ENCODE measurements around the gene SVEP1.
"Not testable (repeated sequence)": the region's sequence is repeated elsewhere in the genome, so short reads cannot be mapped to it uniquely, and the experiment has no call there.

Gene SVEP1

DNA sequence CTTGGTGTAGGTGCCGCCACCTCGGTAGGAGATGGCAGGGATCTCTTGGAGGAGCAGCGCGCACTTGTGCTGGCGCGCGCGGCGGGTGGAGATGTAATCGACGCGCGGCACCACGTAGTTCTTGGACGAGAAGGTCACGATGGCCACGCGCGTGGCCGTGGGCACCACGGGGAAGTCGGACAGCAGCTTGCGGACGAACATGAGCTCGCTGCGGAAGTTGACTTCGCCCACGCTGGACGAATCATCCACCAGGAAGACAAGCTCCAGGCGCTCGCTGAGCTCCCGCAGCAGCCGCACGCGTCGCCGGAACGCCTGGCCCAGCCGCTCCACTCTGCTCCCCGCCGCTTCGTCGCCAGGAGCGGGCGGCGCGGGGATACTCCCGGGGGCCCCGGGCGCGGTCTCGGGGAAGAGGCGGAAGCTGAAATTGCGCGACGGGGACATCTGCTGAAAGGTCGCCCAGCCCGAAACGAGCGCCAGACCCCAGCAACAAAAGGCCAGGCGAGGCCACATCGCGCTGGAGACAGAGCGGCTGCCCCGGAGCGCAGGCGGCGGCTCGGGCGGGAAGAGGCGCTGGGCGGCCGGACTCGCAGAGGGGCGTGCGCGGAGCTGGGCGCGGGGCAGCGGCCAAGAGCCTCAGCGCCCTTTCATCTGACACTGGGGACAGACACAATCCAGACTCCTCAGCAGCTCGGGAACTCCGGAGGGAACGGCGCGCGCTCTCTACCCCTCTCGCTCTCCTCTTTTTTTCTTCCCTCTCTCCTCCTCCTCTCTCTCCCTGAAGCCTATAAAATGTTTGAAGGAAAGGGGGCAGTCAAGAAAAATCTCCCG is at the start of gene SVEP1:
Gene SVEP1, minus strand, starts transcription at position 708 of the 828 bp plus-strand sequence. Its CDS starts 198 bp downstream, at position 510.
- peak; percentile 8 for DNase-seq

DNA sequence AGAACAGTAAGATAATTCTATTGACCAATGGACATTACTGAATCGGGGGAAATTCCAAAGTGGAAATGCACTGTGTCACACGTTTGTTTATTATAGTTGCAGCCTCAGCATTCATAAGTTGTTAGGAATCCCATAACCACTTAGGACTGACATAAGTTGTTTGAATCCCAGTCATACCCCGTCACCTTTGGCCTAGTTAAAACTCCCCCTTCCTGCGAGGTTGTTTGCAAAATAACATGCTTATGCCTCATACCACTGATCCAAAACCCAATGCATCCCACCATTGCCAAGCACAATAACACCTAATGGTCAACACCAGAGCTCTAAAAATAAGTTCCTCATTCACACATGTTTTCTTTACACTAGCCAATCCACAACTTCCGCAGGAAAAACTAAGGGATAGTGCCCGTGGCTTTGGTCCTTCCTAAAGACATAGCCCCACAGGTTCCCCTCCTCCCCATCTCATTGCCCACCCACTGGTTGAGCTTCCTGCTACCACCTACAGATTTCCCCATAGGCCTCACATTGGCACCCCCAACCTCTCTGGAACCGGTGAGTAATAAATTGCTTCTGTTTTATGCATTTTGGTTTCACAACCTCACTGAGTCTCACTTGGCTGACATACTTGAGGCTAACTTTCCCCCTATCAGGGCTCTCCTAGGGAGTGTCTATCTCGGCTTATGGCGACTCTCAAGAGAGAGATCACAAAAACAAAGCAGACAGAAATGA is 46.7 kb upstream of the SVEP1 start:
- peak; percentile 41 for DNase-seq

DNA sequence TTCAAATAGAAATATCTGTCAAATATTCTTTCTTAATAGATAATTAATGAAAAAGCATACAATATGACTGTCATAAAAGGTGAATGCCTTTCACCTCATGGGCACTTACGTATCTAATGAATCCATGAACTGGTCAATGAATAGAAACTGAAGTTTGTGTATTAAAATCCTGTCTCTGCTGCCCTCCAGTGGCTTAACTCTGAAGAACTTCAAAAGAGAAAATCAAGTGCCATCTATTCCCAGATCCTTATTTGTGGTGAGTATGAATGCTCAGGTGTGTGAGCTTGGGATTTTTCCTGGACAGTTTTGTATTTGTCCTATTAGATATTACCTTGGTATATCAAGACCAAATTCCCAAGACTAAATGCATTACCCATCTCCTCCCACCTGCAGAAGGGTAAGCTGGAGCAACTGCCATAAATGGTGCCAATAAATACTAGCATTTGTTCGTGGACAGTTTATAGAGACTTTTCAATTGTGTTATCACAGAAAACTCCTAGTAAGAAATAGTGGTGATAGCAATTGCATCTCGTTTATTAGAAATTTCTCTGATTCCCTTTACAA is 44.0 kb upstream of the SVEP1 start:
- peak; percentile 16 for DNase-seq

DNA sequence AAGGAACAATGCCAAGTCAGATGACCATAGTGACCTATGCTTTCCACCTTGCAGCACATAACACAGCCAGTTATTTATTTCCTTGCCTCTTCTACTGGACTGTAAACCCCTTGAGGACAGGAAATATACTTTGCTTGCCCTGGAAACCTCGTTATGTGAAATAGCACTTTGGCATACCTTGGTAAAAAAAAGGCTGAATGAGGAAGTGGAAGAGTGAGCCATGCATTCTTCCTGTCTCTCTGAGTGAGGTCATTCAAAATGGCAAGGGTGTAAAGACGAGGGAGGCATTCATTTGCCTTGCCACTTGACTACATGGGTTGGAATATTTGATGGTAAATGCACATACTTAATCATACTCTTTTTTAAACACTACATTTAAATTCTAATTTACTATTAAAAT is 42.8 kb upstream of the SVEP1 start:
- no peak for DNase-seq

DNA sequence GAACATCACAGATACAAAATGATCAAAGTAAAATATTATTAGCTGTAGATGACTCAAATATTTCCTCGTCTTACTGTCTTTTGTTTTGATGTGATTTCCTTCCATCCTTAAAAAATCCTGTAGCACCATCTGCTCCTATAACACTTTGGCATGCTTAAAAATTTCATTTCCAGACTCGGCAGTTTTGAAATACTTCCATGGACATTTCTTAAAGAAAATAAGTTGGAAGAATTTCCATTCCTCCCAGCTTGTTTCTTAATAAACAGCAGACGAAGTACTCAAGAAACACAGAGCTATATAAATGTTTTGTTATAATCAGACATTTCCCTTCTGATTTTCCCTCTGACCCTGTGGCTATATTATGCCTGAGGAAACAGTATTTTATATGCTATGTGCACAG is 41.2 kb upstream of the SVEP1 start:
- no peak for DNase-seq

DNA sequence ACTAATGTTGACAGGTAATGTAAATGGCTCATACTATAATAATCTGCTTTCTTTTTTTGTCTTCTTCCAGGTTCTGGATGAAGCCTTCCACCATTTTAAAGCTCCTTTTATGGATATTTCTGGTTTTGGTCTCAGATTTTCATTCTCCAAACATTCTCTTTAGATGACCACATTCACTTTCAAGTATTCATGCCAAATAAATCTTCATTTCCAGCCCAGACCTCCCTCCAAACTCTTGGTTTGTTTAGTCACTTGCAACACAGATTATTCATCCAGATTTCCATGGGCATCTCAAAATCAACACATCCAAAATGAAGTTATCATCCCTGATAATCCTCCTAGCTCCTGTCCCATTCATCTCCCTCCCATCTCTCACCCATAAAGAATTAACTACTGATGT is 40.3 kb upstream of the SVEP1 start:
- DNase-seq, result no peak

DNA sequence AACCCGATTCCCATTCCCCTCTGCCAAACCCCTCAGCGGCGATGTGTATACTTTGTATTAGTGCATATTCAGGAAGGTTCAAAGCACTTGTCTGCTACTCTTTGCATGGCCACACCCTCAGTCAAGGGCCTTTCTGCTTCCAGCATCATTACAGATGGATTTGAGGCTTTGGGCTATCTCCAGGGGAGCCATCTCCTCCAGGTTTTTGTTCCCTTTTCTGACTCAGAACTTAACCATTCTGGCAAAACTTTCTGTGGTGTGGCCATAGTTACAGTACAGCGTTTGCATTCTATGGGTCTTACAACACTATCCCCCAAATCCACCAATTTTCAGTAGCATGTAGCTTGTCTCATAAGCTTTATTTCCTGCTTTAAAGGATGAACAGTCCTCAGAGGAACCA is 36.0 kb upstream of the SVEP1 start:
- DNase-seq, result no peak

DNA sequence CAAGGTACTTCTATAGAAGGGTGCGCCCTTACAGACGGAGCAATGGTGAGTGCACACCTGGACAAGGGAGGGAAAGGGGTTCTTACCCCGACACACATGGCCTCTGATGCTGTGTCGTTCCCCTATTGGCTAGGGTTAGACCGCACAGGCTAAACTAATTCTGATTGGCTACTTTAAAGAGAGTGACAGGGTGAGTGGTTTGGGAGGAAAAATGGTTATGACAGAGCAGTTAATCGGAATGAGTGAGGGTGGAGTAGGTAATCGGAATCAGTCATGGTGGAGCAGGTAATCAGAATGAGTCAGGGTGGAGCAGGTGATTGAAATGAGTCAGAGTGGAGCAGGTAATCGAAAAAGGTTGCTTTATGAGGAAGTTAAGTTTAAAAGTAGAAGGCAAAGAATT is 35.0 kb upstream of the SVEP1 start:
- not testable (repeated sequence) for DNase-seq

DNA sequence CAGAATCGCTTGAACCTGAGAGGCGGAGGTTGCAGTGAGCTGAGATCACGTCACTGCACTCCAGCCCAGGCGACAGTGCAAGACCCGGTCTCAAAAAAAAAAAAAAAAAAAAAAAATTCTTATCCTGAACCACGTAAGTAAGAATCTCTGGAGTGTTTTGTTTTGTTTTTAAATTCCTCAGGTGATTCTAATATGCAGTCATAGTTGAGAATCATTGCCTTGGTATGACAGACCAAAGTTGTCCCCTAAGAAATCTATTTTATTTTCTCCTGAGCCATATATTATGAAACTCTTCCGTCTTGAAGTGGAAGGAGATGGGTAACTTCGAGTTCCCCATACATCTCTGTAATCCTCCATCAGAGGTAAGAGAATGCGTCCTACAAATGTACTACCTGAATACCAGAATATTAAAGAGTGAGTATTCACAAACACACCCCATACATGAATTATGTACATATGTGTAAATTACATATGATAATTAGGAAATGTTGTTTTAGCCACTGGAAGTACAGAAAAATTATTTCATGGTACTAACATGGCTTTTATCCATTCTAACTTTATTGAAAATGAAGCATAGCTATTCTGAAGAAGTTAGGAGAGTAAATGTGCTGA is 26.7 kb upstream of the SVEP1 start:
- DNase-seq, result no peak

DNA sequence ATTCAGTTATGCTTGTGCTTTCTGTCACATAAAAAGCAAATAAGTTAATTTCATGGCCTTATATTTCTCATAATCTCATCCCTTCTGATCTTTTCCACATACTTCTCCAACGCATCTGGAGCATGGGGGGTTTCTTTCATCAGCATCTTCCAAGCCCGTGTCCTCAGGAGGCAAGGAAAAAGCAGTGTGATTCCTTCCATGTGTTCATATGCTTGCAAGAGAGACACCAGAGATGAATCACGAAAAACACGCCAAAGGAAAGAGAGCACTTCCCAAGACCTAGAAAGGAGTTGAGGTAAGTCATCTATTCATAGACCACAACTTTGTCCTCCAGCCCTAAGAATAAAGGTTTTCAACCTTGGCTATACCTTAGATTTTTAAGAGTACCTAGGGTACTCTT is 26.0 kb upstream of the SVEP1 start:
- DNase-seq, result no peak

DNA sequence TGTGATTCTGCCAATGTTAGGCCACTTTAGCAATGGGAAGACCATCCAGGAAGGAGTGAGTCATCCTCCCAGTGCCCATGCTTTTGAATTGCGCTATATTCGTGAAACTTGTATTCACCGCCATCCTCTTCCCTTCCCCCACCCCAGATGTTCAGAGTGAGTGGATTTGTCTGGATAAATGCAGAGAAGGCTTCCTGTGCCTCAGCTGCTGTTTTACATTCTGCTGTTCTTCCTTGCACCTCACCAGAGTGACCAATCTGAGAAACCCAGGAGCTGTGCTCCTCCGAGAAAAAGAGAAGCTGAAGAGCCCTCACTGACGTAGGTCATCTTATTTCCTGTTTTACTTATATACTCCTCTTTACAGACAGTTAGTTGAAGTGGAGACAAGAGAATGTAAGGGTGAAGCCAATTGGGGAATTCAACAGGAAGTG is 24.6 kb upstream of the SVEP1 start:
- no peak for DNase-seq

DNA sequence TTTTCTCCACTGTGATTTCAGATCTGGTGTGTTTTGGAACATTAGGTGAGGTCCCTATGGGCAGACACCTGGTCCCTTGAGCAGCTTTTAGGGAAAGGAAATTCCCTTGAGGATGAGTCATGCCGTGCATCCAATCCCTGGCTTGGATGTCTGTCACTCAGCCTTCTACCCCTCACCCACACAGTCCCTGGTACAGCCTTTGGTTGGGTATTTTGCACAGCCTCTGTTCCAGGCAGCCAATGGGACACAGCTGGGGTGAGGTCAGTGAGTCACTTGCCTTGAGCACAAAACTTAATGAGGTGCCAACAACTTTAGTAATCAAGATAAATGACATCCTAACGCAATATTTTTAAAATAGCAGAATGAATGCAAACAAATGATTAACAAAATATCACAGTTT is 22.7 kb upstream of the SVEP1 start:
- no peak for DNase-seq

DNA sequence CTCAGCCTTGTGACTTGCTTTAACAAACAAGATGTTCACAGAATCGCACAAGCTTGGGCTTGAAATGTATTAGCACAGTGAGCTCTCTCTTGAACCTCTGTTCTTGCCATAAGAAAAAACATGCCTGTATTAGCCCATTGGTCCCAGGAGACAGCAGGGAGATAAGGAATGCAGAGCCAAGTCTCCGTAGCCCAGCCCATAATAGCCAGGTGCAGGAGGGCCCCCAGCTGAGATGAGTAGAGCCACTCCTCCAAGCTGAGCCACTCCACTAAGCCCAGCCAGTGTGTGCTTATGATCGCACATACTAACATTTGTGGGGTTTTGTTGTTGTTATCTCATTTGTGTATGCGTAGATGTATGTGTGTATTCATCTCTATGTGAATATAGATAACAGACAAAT is 21.6 kb upstream of the SVEP1 start:
- DNase-seq, result no peak

DNA sequence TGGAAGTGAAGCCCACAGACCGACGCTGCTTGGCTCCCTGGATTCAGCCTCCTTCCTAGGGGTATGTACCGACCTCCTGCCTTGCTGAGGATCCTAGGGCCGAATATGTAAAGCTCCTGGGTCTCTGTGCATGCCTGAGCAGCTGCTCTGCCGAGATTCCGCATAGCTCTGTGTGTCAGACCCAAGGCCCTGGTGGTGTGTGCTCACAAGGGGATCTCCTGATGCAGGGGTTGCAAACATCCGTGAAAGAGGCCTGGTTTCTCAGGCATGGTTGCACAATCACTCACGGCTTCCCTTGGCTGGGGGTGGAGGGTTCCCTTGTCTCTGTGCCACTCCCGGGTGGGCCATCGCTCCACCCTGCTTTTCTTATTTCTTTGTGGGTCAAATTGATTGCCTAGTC is 19.9 kb upstream of the SVEP1 start:
- DNase-seq, result no peak

DNA sequence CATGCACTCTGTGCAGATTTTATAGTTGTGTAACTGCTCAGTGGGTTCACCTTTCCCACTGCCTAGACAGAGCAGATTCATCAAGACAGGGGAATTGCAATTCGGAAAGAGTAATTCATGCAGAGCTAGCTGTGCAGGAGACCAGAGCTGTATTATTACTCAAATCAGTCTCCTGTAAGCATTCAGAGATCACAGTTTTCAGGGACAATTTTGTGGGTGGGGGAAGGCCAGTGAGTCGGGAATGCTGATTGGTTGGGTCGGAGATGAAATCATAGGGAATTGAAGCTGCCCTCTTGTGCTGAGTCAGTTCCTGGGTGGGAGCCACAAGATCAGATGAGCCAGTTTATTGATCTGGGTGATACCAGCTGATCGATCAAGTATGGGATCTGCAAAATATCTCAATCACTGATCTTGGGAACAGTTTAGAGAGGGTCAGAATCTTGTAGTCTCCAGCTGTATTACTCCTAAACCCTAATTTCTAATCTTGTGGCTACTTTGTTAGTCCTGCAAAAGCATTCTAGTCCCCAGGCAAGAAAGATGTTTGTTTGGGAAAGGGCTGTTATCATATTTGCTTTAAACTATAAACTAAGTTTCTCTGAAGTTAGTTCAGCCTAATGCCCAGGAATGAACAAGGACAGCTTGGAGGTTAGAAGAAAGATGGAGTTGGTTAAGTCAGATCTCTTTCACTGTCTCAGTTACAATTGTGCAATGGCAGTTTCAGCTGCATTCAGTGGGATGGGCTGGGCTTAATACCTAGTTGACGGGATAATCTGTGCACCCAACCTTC is 12.7 kb upstream of the SVEP1 start:
- DNase-seq, result no peak

DNA sequence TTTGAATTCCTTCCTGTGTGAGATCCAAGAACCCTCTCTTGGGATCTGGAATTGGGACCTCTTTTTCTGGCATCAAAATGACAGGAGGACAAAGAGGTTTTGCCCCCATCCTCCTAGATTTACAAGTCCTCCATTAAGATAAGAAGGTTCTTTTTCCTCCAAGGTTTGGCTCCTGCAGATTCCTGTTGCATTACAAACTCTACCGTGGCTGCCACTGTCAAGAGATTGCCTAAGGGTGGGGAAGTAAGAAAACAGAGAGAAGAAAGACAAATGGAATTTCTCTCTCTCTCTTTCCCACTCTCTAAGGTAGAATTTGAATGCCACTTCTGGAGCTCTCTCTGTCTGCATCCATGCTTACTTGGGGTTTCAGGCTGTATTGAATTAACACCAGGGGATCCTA is 12.0 kb upstream of the SVEP1 start:
- no peak for DNase-seq

DNA sequence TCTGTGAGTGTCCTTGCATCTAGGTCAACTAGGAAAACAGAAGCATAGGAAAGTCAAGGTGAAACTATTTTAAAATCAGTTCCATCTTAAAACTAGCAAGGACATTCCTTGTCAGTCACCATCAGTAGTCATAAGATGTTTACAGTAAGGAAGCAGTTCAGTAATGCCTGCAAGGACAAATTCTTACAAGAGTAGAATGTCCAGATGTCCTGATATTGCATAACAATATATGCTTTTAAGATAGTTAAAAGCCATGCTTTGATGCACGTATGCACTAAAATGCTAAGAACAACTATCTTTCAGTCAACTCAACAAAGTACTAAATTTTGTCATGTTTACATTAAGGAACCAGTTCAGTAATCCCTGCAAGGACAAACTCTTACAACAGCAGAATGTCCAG is 11.3 kb upstream of the SVEP1 start:
- no peak for DNase-seq

DNA sequence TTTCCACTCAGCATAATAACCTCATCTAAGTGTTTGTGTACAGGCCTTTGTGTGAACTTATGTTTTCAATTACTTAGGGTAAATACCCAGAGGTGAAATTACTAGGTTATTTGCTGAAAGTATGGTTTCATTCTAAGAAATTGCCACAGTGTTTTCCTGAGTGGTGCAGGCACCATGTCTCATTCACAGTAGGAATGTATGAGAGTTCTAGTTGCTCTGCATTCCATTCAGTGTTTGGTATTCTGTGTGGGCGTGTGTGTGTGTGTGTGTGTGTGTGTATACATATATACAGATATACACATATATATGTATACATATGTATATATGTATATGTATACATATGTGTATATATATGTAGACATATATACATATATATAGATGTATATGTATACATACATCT is 8.8 kb upstream of the SVEP1 start:
- DNase-seq, result no peak

DNA sequence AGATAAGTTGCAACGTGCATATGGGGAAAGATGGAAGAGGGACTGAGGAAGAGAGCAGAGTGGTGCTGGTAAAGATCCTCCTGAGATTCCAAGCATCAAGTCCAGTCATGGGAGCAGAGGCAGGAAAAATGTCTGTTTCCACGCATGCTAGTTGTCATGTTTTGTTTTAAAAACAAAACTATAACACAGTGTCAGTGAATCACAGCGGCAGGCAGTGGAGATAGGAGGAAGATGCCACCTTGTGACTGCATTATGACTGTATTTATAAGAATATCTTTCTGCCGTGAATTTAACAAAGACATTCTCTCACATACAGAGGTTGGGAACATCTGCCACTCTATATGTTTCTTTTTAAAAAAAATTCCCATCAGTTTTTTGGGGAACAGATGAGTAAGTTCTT is 3.7 kb upstream of the SVEP1 start:
- no peak for DNase-seq

DNA sequence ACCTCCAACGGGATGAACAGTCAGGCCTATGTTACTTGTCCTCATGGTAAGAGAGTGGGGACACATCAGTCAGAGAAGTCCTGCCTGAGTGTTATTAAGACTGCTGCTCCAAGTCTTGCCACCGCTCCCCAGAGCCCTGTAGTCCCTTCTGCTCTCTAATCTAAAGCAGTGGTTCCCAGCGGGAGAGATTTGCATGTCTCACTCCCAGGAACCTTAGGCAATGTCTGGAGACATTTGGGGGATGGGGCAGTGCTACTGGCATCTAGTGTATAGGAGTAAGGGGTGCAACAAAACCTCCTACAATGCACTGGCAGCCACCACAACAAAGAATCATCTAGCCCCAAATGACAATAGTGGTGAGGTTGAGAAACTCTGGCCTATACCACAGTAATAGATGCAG is 2.6 kb upstream of the SVEP1 start:
- no peak for DNase-seq

DNA sequence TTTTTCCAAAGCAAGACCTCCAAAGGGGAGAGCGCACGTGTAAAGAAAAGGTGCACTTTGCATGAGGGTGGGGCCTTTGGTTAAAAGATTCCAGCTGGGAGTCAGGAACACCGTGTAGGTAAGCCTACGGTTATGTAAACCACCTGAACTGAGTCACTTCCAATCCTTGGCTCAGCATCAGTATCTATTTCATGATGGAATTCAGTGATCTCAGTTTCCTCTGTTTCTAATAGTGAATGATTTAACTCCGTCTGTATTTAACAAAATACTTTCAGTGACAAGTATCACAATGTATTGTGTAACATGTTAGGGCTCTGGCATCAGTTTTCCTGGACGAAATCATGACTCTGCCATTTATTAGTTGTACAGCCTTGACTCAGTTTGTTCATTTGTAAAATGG is 1.3 kb upstream of the SVEP1 start:
- no peak for DNase-seq

DNA sequence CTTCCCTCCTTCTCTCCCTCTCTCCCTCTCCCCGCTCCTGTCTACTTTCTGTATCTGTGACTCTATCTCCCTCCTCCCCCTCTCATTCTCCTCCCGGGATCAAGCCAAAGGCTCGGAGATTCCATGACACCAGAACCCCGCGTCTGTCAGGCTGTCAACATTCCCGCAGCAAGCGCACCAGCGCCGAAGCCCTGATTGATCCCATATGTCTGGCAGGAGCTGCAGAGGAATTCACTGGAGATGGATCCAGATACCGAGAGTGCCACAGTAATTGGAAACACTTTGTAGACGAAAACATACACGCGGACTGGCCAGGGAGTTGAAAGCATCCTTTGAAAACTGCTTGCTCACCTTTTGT is 300 bp upstream of the SVEP1 start:
- DNase-seq, result no peak

DNA sequence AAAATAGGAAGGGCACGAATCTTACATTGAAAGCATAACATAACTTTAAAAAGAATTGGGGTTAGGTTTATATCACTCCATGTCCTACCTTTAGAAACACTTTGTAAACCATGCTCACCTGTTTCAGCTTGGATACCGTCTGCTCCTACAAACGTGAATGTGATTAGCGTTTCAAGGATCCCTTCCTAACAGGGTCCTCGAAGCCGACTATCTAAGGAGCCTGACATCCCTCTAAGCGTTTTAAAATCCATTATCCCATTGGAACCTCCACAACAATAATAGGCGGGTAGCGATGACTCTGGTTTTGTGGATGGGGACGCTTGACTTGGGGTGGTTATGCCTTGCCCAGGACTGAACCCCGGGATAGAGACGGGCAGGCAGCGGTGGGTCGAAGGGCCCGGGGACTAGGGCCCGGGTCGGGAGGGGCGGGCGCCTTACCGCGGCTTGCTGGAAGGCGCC is 937 bp downstream of the SVEP1 start:
- DNase-seq, result no peak
